Osteoblast (primary cell): Measurements from ENCODE around the gene OAF. TPM values are rescaled to one million over a fixed set of nuclear protein-coding genes. Genes with fewer than 3 reads are reported as not detected.

Experiments used
- DNase-seq: peaks from one replicate; pipeline ENCODE4 v3.0.0; 2011; ENCODE audit warnings: low spot score, mixed read lengths; ENCODE audit not compliant: insufficient read length; ENCODE audit errors: missing footprints
- H2AFZ ChIP-seq: 2 replicates; pipeline ENCODE4 v1.6.0; 2011; ENCODE audit warnings: mild to moderate bottlenecking, low read length
- H3K27ac ChIP-seq: 2 replicates; pipeline ENCODE4 v1.5.1; 2011; ENCODE audit warnings: mild to moderate bottlenecking, low read depth, low read length, moderate library complexity
- H3K27me3 ChIP-seq: 2 replicates; pipeline ENCODE4 v1.6.0; 2012; ENCODE audit warnings: mild to moderate bottlenecking, control low read depth, inconsistent platforms, low read length, moderate library complexity; ENCODE audit not compliant: insufficient read depth
- H3K36me3 ChIP-seq: 2 replicates; pipeline ENCODE4 v1.5.1; 2011; ENCODE audit warnings: mild to moderate bottlenecking, low read length, control low read depth, moderate library complexity; ENCODE audit not compliant: insufficient read depth
- H3K4me1 ChIP-seq: 2 replicates; pipeline ENCODE4 v1.5.1; 2011; ENCODE audit warnings: mild to moderate bottlenecking, low read length, control low read depth, moderate library complexity; ENCODE audit not compliant: insufficient read depth
- H3K4me2 ChIP-seq: 2 replicates; pipeline ENCODE4 v1.6.0; 2011; ENCODE audit warnings: mild to moderate bottlenecking, low read length; ENCODE audit not compliant: insufficient read depth
- H3K4me3 ChIP-seq: fragments of 200-600 bp; sonication (generic); 3 replicates; pipeline ENCODE4 v1.5.1; 2012; ENCODE audit warnings: mild to moderate bottlenecking, low read length, inconsistent platforms; ENCODE audit not compliant: insufficient read depth
- H3K79me2 ChIP-seq: 2 replicates; pipeline ENCODE4 v1.6.0; 2012; ENCODE audit warnings: mild to moderate bottlenecking, low read length, control low read depth, inconsistent platforms; ENCODE audit not compliant: insufficient read depth
- H3K9me3 ChIP-seq: 2 replicates; pipeline ENCODE4 v1.5.1; 2011; ENCODE audit warnings: low read depth, low read length, control low read depth
- H4K20me1 ChIP-seq: 2 replicates; pipeline ENCODE4 v1.6.0; 2012; ENCODE audit warnings: mild to moderate bottlenecking, low read length, control low read depth; ENCODE audit not compliant: insufficient read depth
- CTCF ChIP-seq: IDR thresholded peaks from 2 replicates; pipeline ENCODE4 v1.5.1; 2011; ENCODE audit warnings: mild to moderate bottlenecking, low read depth, low read length, moderate library complexity; ENCODE audit errors: extremely low read depth
- total RNA-seq: library from RNA; depleted of rRNA; stranded (reverse); fragments of >200 nt; gene quantifications from 2 replicates; pipeline ENCODE4 v1.2.3, GENCODE V29; 2012

OAF gene
- total RNA-seq, 1 donor, result 7.2 TPM

- Histone ChIP-seq H3K27me3 (no peaks in the 10 kb centered on the region), H3K9me3 (no peaks in the 10 kb centered on the region), H3K36me3 (no peaks in the 10 kb centered on the region), H3K4me2 (no peak overlapping the region), H4K20me1 (peaks cover 44% of the 10 kb centered on the region), H3K79me2 (peaks cover 16% of the 10 kb centered on the region), H3K4me3 (no peak overlapping the region), H3K4me1 (peaks cover 11% of the 10 kb centered on the region), H2AFZ (no peak overlapping the region), H3K27ac (no peak overlapping the region)
- no peak for DNase-seq
- no peak for TF ChIP-seq CTCF
Observed at GRCh38 chr11:120217526-120217925, 6.7 kb downstream of the OAF start.

GRCh38 chr11:120217941-120218694 is 7.3 kb downstream of the OAF start:
- TF ChIP-seq CTCF, result no peak
- H3K79me2 ChIP-seq, result peaks cover 12% of the 10 kb centered on the region
- DNase-seq, result no peak

GRCh38 chr11:120218695-120219033 is 7.8 kb downstream of the OAF start:
- no peak overlapping the region for H3K27ac ChIP-seq
- H3K4me1 ChIP-seq, result peaks cover 9% of the 10 kb centered on the region
- no peak overlapping the region for H3K4me2 ChIP-seq
- H3K9me3 ChIP-seq, result no peaks in the 10 kb centered on the region
- H3K36me3 ChIP-seq, result no peaks in the 10 kb centered on the region
- no peak overlapping the region for H2AFZ ChIP-seq
- H4K20me1 ChIP-seq, result peaks cover 40% of the 10 kb centered on the region
- no peak overlapping the region for H3K4me3 ChIP-seq
- no peak for TF ChIP-seq CTCF
- H3K27me3 ChIP-seq, result no peaks in the 10 kb centered on the region
- peaks cover 9% of the 10 kb centered on the region for H3K79me2 ChIP-seq
- no peak for DNase-seq

More at GRCh38 chr11:120217941-120218694, 7.3 kb downstream of the OAF start:
- no peak overlapping the region for H3K4me2 ChIP-seq
- H4K20me1 ChIP-seq, result peaks cover 41% of the 10 kb centered on the region
- H3K9me3 ChIP-seq, result no peaks in the 10 kb centered on the region
- no peak overlapping the region for H3K27ac ChIP-seq
- no peak overlapping the region for H2AFZ ChIP-seq
- no peak overlapping the region for H3K4me3 ChIP-seq
- peaks cover 9% of the 10 kb centered on the region for H3K4me1 ChIP-seq
- no peaks in the 10 kb centered on the region for H3K27me3 ChIP-seq
- no peaks in the 10 kb centered on the region for H3K36me3 ChIP-seq

GRCh38 chr11:120219232-120219937 is 8.6 kb downstream of the OAF start:
- Histone ChIP-seq H2AFZ (no peak overlapping the region), H3K4me2 (no peak overlapping the region), H3K79me2 (peaks cover 6% of the 10 kb centered on the region), H3K27ac (no peak overlapping the region), H3K4me3 (no peak overlapping the region), H3K27me3 (no peaks in the 10 kb centered on the region), H3K36me3 (no peaks in the 10 kb centered on the region), H4K20me1 (peaks cover 41% of the 10 kb centered on the region), H3K9me3 (no peaks in the 10 kb centered on the region), H3K4me1 (peaks cover 9% of the 10 kb centered on the region)
- no peak for TF ChIP-seq CTCF
- DNase-seq, result no peak
